GM12873 (cell line): Measurements from ENCODE around the gene ZNF496.

Source experiments
- TF ChIP-seq, protein P1 (sequence below): IDR thresholded peaks from 2 replicates; pipeline ENCODE4 v1.5.1; 2012; ENCODE audit warnings: low read depth, mild to moderate bottlenecking, moderate library complexity, low read length, control low read depth; ENCODE audit not compliant: insufficient read depth; ENCODE audit errors: missing control alignments

ZNF496 gene

DNA sequence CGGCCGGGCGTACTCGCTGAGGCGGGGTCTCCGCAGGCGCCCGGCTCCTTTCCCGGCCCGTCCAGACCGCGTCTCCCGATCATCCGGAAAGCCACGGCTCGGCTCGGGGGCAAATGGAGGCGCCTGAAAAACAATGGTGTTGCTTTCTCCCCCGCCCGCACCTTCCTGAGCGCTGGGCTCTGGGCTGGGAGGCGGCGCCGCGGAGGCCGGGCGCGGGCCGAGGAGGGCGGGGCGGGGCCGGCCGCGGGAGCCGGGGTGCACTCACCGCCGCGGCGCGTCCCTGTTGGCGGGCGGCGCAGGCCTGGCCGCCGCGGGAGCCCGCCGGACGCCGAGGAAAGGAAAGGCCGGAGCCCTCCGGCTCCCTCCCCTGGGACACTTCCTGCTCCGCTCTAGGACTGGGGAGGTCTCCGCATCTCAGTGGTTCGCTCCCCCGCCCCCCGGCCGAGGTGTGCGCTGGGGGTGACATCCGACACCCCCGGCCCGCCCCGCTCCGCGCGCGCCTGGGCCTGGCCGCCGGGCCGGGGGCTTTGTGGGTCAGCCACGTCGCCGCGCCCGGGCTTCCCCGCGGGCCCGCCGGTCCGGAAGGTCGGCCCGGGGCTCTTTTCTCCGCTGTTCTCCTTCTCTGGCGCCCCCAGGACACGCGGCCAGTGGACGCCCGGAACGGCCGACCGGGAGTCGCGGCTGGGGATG lies at the start of gene ZNF496:
TSS of gene ZNF496 (minus strand) at position 343 of the 690 bp plus-strand sequence. CDS start 2,289 bp downstream, outside the sequence.
- TF ChIP-seq, protein P1, sequence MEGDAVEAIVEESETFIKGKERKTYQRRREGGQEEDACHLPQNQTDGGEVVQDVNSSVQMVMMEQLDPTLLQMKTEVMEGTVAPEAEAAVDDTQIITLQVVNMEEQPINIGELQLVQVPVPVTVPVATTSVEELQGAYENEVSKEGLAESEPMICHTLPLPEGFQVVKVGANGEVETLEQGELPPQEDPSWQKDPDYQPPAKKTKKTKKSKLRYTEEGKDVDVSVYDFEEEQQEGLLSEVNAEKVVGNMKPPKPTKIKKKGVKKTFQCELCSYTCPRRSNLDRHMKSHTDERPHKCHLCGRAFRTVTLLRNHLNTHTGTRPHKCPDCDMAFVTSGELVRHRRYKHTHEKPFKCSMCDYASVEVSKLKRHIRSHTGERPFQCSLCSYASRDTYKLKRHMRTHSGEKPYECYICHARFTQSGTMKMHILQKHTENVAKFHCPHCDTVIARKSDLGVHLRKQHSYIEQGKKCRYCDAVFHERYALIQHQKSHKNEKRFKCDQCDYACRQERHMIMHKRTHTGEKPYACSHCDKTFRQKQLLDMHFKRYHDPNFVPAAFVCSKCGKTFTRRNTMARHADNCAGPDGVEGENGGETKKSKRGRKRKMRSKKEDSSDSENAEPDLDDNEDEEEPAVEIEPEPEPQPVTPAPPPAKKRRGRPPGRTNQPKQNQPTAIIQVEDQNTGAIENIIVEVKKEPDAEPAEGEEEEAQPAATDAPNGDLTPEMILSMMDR, result no peak

- TF ChIP-seq, protein P1, result no peak
Measured at GRCh38 chr1:247378334-247379073, 46.8 kb upstream of the ZNF496 start.

DNA sequence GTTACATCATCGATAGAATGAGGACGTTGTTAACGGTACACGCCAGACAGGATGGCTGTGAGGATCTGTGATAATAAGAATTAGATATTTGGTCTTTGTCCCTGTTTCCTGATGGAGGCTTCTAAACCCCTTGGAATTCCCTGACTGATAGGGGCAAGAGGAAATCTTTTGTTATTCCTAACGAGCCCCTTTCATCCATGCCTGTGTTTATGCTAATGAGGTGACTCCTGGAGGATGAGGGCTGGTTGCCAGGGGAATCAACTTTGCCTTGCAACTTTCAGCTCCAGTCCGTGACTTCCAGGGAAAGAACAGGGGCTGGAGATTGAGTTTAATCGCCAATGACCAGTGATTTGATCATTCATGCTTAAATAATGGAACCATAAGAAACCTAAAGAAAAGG lies 45.0 kb upstream of the ZNF496 start:
- TF ChIP-seq, protein P1, result no peak

DNA sequence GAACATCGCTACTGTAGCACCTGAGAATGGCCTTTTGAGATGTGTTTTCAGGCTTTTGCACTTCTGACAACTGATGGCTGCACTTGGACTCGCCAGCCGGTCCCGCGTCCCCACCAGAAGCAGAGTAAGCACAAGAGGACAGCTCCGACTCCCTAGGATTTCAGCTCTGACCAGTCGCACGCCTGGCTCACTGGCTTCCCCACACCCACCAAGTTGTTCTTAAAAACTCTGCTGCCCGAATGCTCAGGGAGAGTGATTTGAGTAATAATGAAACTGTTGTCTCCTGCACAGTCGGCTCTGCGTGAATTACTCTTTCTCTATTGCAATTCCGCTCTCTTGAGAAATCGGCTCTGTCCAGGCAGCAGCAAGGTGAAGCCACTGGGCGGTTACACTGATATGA lies 44.1 kb upstream of the ZNF496 start:
- TF ChIP-seq, protein P1, result no peak

GRCh38 chr1:247373721-247374141 lies 42.1 kb upstream of the ZNF496 start:
- TF ChIP-seq, protein P1, result peak; percentile 63

- TF ChIP-seq, protein P1, result no peak
Measured at GRCh38 chr1:247371801-247372259, 40.2 kb upstream of the ZNF496 start.

- TF ChIP-seq, protein P1, result no peak
Measured at GRCh38 chr1:247370786-247371732, 39.4 kb upstream of the ZNF496 start.
